Aorta (tissue), 5 donors: ENCODE measurements around the gene ANAPC7. TPM values are rescaled to one million over a fixed set of nuclear protein-coding genes. Genes with fewer than 3 reads are reported as not detected.
A peak's percentile ranks its signal among the peaks of the same experiment; 100 is the strongest.
"Not testable (repeated sequence)": the region's sequence is repeated elsewhere in the genome, so short reads cannot be mapped to it uniquely, and the experiment has no call there.

Source experiments
- ATAC-seq: fragments of 200-7000 bp; cut with Tn5 transposase; one replicate; pipeline ENCODE4 v1.9.1; 2022; ENCODE audit warnings: moderate library complexity; ENCODE audit not compliant: low FRiP score
- DNase-seq, 2 donors: peaks; one replicate each; pipeline ENCODE4 v3.0.0-alpha.2; 2020
- H3K27ac ChIP-seq, 2 donors: one replicate each; pipeline ENCODE4 v1.5.1; 2013; ENCODE audit warnings: low read length in 2 of 2, mild to moderate bottlenecking in 2 of 2, moderate library complexity in 2 of 2, control low read depth in 1 of 2, inconsistent platforms in 1 of 2, low read depth in 1 of 2
- H3K27me3 ChIP-seq, 2 donors: one replicate each; pipeline ENCODE4 v1.6.1; 2013; ENCODE audit warnings: control low read depth in 1 of 2, low read length in 1 of 2, mild to moderate bottlenecking in 1 of 2, moderate library complexity in 1 of 2; ENCODE audit not compliant: insufficient read depth in 2 of 2, control insufficient read depth in 1 of 2
- H3K36me3 ChIP-seq, 2 donors: one replicate each; pipeline ENCODE4 v1.6.1; 2013; ENCODE audit warnings: control low read depth in 1 of 2, low read length in 1 of 2, mild to moderate bottlenecking in 1 of 2; ENCODE audit not compliant: insufficient read depth in 2 of 2, control insufficient read depth in 1 of 2
- H3K4me1 ChIP-seq, 2 donors: one replicate each; pipeline ENCODE4 v1.6.1; 2013; ENCODE audit warnings: low read length in 2 of 2, control low read depth in 1 of 2, mild to moderate bottlenecking in 1 of 2, moderate library complexity in 1 of 2; ENCODE audit not compliant: insufficient read depth in 2 of 2, control insufficient read depth in 1 of 2
- H3K4me3 ChIP-seq, 2 donors: one replicate each; pipeline ENCODE4 v1.5.1; 2013; ENCODE audit warnings: low read length in 2 of 2, control low read depth in 1 of 2, mild to moderate bottlenecking in 1 of 2
- H3K9me3 ChIP-seq: one replicate; pipeline ENCODE4 v1.6.1; 2013; ENCODE audit warnings: mild to moderate bottlenecking, low read length; ENCODE audit not compliant: control insufficient read depth
- WGBS, 2 donors: extraction: QIAGEN DNeasy Blood & Tissue Kit; methylation state at CpG; one replicate each; pipeline ENCODE4 v1.1.7; 2013; 5-methylcytosine and 5-hydroxymethylcytosine counted together
- intact Hi-C, 2 donors: fragments of 100-400 bp; cut with DNase I; formaldehyde crosslinking; loops; one replicate each; pipeline versions ENCODE4 v1.14.2 to v1.15.0; 2022
- polyA plus RNA-seq, 2 donors: library from polyadenylated mRNA; stranded (reverse); fragments of 200-250 nt; gene quantifications; one replicate each; pipeline ENCODE4 v1.2.3, GENCODE V29; 2013
- total RNA-seq, 2 donors: library from RNA; stranded (reverse); fragmentation: NEBNext Ultra II Directional; extraction: Animal tissue kit (Norgen Biotek cat#: 25700); gene quantifications; one replicate each; pipeline ENCODE4 v1.2.1, GENCODE V29; 2021
- donor health status: healthy with polysubstance abuse.
- donor health status: Bipolar disorder and iron deficiency.
- donor health status: DM: no; HTN: no; CAD: no.
- donor health status: DM: no; HTN: no; CAD: no.
- donor health status: DM: yes; HTN: yes; CAD: no.

The ANAPC7 gene
- total and polyA plus RNA-seq, 4 donors, result 17.2 to 50.3 (median 42.2) TPM

DNA sequence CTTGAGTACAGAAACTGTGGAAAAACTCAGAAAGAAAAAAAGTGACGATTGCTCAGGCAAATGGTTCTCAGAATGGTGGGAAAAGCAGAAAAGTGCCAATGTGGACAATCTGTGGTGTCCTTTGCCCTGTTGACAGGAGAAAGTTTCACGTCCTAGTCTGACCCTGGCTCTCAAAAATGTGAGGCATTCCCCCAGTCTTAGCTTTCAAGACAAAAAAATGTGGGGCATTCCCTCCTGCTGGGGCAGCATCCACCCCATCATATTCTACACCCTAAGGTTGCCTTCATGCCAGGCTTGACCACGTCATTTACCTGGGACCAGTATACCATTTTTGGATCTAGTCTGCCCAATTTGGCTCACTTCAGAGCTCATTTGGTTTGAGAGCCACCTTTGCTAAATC lies 20.7 kb upstream of the ANAPC7 start:
- WGBS, 2 donors, result 59 to 64% methylated on average over 3 of the region's 3 CpGs
- Histone ChIP-seq H3K9me3 (no peaks in the 10 kb centered on the region), H3K27me3 (no peaks in the 10 kb centered on the region), H3K4me1 (no peaks in the 10 kb centered on the region), H3K4me3 (no peak overlapping the region), H3K36me3 (no peaks in the 10 kb centered on the region), H3K27ac (no peak overlapping the region)
- no peak for DNase-seq
- ATAC-seq, result no peak
- intact Hi-C loops, result no loop called here

DNA sequence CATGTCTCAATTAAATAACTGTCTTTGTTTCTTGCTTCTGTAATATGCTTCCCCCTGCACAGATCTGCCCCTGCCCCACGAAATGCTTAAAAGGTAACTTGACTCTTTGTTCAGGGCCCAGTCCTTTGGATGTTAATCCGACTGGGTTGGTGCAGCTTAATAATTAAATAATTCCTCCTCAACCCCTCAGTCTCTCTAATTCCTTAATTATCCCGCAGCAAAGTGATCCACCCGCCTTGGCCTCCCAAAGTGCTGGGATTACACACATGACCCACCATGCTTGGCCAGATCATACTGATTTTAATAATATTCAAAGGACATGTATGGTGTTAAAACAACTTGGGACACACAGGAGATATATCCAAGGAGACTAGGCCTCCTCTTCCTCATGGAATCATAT lies 18.2 kb upstream of the ANAPC7 start:
- H3K27me3 ChIP-seq, result no peaks in the 10 kb centered on the region
- H3K4me1 ChIP-seq, result no peaks in the 10 kb centered on the region
- no peak overlapping the region for H3K27ac ChIP-seq
- H3K4me3 ChIP-seq, result no peak overlapping the region
- intact Hi-C loops, result no loop called here
- ATAC-seq (no peak), DNase-seq (no peak)
- WGBS, 2 donors, result 87 to 93% methylated on average over 4 of the region's 4 CpGs
- H3K36me3 ChIP-seq, result no peaks in the 10 kb centered on the region
- H3K9me3 ChIP-seq, result no peaks in the 10 kb centered on the region

DNA sequence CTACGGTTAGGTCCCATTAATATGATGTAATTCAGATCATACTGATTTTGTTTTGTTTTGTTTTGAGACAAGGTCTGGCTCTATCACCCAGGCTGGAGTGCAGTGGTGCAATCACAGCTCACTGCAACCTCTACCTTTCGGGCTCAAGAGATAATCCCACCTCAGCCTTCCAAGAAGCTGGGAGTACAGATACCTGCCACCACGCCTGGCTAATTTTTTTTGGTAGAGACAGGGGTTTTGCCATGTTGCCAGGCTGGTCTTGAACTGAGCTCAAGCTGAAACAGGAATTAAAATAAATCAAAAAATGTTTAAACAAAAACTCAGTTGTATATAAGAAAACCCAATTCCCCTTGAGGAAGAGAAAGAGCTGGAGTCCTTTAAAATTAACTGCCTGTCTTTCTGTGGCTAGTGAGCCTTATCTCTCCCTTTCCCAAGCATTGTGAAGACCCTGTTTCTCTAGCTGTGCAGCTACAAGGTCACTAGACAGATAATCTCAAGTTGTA lies 17.7 kb upstream of the ANAPC7 start:
- Histone ChIP-seq H3K27me3 (no peaks in the 10 kb centered on the region), H3K36me3 (no peaks in the 10 kb centered on the region), H3K27ac (no peak overlapping the region), H3K9me3 (no peaks in the 10 kb centered on the region), H3K4me3 (no peak overlapping the region), H3K4me1 (no peaks in the 10 kb centered on the region)
- ATAC-seq (no peak), DNase-seq (no peak)
- 55 to 76% methylated on average over 3 of the region's 3 CpGs for WGBS, 2 donors
- intact Hi-C loops, result no loop called here

DNA sequence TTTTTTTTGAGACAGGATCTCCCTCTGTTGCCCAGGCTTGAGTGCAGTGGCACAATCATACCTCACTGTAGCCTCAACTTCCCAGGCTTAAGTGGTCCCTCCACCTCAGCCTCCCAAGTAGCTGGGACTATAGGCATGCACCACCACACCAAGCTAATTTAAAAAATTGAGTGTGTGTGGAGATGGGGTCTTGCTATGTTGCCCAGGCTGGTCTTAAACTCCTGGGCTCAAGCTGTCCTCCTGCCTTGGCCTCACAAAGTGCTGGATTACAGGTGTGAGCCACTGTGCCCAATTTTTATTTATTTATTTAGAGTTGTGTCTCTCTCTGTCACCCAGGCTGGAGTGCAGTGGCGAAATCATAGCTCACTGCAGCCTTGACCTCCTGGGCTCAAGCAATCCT lies 17.1 kb upstream of the ANAPC7 start:
- ATAC-seq, H3K4me1 ChIP-seq, intact Hi-C loops, H3K9me3 ChIP-seq, H3K36me3 ChIP-seq, H3K27me3 ChIP-seq, DNase-seq, H3K4me3 ChIP-seq, H3K27ac ChIP-seq: not testable (repeated sequence)
- 96 to 97% methylated on average over 1 of the region's 1 CpG for WGBS, 2 donors

- H3K36me3 ChIP-seq, H3K4me1 ChIP-seq, H3K4me3 ChIP-seq, H3K27me3 ChIP-seq, ATAC-seq, H3K27ac ChIP-seq, H3K9me3 ChIP-seq, intact Hi-C loops, DNase-seq: not testable (repeated sequence)
- WGBS, 2 donors, result 86% methylated on average over 3 of the region's 3 CpGs
These were observed 13.6 kb upstream of the ANAPC7 start for GRCh38 chr12:110417113-110417512.

DNA sequence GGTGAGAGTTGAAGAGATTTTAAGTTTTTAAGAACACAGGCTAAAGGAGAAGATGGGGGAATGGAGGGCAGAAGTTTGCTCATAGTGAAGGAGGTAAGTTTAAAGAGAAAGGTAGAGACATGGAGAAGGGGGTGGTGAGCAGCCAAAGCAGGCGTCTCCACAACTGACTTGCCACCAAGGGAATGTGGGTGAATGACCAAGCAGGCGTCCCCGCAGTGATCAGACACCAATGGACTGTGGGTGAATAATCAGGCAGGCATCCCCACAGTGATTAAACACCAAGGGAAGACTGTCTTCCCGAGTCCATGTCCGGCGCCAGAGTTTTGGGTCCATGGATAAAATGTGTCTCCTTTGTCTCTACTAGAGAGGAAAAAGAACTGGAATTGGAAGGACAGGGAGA lies 6.6 kb upstream of the ANAPC7 start:
- 85 to 92% methylated on average over 6 of the region's 6 CpGs for WGBS, 2 donors

GRCh38 chr12:110405126-110405662 lies 1.7 kb upstream of the ANAPC7 start:
- H3K36me3 ChIP-seq, DNase-seq, H3K4me3 ChIP-seq, intact Hi-C loops, H3K9me3 ChIP-seq, H3K27me3 ChIP-seq, H3K27ac ChIP-seq, H3K4me1 ChIP-seq, ATAC-seq: not testable (repeated sequence)
- WGBS, 2 donors, result 91 to 96% methylated on average over 16 of the region's 16 CpGs

More for the DNA sequence above, 6.6 kb upstream of the ANAPC7 start:
- ATAC-seq, intact Hi-C loops, H3K9me3 ChIP-seq, H3K4me1 ChIP-seq, H3K36me3 ChIP-seq, H3K4me3 ChIP-seq, H3K27ac ChIP-seq, H3K27me3 ChIP-seq, DNase-seq: not testable (repeated sequence)

- Histone ChIP-seq H3K4me3 (peak overlapping the region; percentile 65 to 82), H3K27ac (no peak overlapping the region), H3K9me3 (no peaks in the 10 kb centered on the region), H3K4me1 (no peaks in the 10 kb centered on the region), H3K36me3 (no peaks in the 10 kb centered on the region), H3K27me3 (no peaks in the 10 kb centered on the region)
- peak; percentile 80 to 90 for DNase-seq
- peak; percentile 89 for ATAC-seq
- 18% methylated on average over 21 of the region's 21 CpGs for WGBS, 2 donors
- intact Hi-C loops, result no loop called here
These were observed 621 bp upstream of the ANAPC7 start for GRCh38 chr12:110403976-110404682.

- no peak for ATAC-seq
- intact Hi-C loops, result no loop called here
- no peak for DNase-seq
- no peaks in the 10 kb centered on the region for H3K9me3 ChIP-seq
- WGBS, 2 donors, result 92 to 94% methylated on average over 4 of the region's 4 CpGs
- H3K27ac ChIP-seq, result no peak overlapping the region
- no peaks in the 10 kb centered on the region for H3K4me1 ChIP-seq
- H3K36me3 ChIP-seq, result peaks cover 0 to 6% of the 10 kb centered on the region in 2 donors
- H3K4me3 ChIP-seq, result no peak overlapping the region
- no peaks in the 10 kb centered on the region for H3K27me3 ChIP-seq
These were observed 20.8 kb downstream of the ANAPC7 start for GRCh38 chr12:110382683-110383082.
